GM12891 (cell line): ENCODE results near the gene PLEK.
A peak's percentile ranks its signal among the peaks of the same experiment; 100 is the strongest.
"Not testable (repeated sequence)": the region's sequence is repeated elsewhere in the genome, so short reads cannot be mapped to it uniquely, and the experiment has no call there.

Source experiments
- DNase-seq: peaks from one replicate; pipeline ENCODE4 v3.0.0; 2011; ENCODE audit warnings: low spot score; ENCODE audit not compliant: insufficient read length
- FAIRE-seq: peaks from 2 replicates; lab custom pipeline; 2011; peaks lifted over from hg19 to GRCh38; lab: Jason Lieb, UNC
- PAX5 ChIP-seq: IDR thresholded peaks from 2 replicates; pipeline ENCODE4 v1.6.1; 2011; ENCODE audit warnings: low read length, moderate library complexity, mild to moderate bottlenecking; ENCODE audit not compliant: insufficient read depth, severe bottlenecking
- POLR2A ChIP-seq: IDR thresholded peaks from 2 replicates; pipeline ENCODE4 v1.6.1; 2011; ENCODE audit warnings: low read depth, low read length, control low read depth
- POLR2AphosphoS5 ChIP-seq: IDR thresholded peaks from 2 replicates; pipeline ENCODE4 v1.6.1; 2011; ENCODE audit warnings: low read depth, low read length, control low read depth
- POU2F2 ChIP-seq: IDR thresholded peaks from 2 replicates; pipeline ENCODE4 v1.6.1; 2011; ENCODE audit warnings: low read depth, mild to moderate bottlenecking, control low read depth, low read length, moderate library complexity
- SPI1 ChIP-seq: IDR thresholded peaks from 2 replicates; pipeline ENCODE4 v1.6.1; 2011; ENCODE audit warnings: low read depth, low read length, control low read depth
- TAF1 ChIP-seq: IDR thresholded peaks from 2 replicates; pipeline ENCODE4 v1.6.1; 2011; ENCODE audit warnings: low read depth, low read length, control low read depth

The PLEK gene

DNA sequence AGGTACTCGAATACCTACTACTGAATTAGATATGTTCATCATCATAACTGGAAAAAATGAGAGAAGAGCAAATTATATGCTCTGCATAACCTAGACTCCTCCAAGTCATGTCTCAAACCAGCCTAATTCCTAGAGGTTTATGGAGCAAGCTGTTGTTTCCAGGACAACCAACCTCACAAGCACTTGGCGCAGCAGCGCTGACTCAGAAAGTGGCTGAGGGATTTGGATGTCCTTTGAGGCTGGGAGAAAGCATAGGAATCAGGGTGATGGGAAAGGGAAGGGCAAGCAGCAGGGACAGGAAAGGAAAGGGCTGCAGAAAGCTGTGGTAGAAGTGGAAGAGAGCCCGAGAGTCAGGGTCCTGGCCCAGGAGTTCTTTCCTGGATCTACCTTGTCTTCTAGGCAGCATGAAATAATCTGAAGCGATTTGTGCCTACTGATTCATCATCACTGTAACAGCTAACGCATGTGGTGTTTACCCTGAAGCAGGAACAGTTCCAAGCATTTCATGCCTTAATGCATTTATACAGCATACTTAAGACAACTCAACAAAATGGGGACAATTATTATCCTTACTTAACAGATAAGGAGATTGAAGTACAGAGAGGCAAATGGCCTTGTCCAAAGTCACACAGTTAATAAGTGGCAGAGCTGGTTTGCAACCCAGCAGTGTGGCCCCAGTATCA, 3.7 kb downstream of the PLEK start:
- DNase-seq (no peak), FAIRE-seq (peak; percentile 85)
- TF ChIP-seq SPI1 (no peak), POLR2AphosphoS5 (0 out of 2 replicates have a peak, but pooled peaks have one; percentile 2)

DNA sequence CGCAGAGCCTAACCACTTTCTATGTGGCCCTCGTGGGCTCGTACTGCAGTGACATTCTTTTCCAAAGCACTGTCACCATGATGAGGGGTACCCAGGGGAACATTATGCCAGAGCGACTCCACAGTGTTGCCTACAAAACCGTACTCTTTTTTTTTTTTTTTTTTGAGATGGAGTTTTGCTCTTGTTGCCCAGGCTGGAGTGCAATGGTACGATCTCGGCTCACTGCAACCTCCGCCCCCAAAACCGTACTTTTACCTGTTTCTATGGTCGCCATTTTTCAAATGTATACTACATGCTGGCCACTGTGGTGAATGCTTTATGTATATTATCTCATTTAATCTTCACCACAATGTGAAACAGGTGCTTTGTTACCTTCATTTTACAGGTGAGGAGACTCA, 4.3 kb downstream of the PLEK start:
- TF ChIP-seq TAF1 (no peak), PAX5 (no peak), SPI1 (no peak), POLR2A (no peak), POLR2AphosphoS5 (no peak), POU2F2 (no peak)
- FAIRE-seq (no peak), DNase-seq (no peak)

DNA sequence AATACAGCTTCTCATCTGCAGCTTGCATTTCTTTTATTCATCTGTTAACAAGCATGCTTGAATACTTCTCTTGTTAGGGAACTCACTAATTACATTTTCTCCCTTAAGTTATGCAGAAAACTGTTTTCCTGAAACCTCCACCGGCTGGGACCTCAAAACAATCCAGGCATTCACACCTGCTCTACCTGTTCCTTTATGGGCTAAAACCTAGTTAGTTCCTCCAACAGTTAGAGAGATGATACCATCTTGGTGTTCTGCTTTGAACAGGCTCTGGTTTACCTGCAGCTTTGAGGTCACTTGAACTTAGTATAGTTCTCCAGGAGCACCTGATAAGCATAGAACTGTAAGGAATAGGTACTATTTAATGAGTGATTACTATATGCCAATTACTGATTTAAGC, 6.1 kb downstream of the PLEK start:
- TF ChIP-seq PAX5 (no peak), POLR2AphosphoS5 (no peak)
- DNase-seq: no peak
- FAIRE-seq: peak; percentile 20

DNA sequence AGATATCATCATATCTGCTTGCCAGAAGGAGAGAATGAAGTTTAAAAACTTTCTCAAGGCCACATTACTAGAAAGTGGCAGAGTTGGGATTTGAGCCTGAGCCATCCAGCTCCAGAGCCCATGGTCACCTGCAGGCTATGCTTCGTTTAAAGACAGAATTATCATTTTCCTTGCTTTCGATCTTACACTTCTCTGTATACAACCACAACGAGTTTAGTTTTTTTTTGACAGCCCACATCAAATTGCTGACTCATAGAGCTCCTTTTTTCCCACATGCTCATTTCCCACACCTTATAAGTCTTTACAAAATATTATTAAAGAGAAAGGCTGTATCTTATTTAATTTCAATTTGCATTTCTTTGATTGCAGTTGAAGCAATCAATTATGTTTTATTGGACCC, 6.5 kb downstream of the PLEK start:
- TF ChIP-seq SPI1: no peak
- DNase-seq (no peak), FAIRE-seq (no peak)

DNA sequence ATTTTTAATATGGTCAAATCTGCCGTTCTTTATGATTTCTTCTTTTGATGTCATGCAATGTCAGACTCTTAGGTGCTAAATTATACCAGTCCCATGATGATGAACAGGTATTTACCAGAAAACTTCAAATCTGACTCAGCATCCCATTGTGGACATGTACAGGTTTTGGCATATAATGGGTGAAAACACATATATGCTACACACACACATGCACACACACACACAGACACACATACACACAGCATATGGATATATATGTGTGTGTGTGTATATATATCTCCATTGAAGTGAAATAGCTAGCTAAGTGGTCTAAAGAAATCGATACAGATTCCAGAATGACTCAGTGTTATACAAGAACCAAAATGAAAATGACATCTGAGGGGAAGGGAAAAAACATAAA, 7.4 kb downstream of the PLEK start:
- FAIRE-seq: peak; percentile 13

DNA sequence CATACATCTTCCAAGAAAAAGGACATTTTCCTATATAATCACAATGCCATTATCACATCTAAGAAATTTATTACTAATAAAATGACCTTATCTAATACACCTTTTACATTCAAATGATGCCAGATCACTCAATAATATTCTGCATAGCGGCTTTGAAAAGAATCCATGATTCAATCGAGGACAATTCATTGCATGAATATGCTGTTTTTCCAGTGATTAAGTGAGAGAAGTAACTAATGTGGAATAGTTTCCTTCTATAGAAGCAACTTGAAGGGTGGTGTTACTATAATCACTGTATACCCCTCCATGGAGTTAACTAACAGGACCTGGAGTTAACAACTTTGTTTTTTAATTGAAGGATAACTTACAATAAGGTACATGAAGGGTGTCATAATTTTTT, 9.1 kb downstream of the PLEK start:
- FAIRE-seq (no peak), DNase-seq (no peak)
- TF ChIP-seq PAX5 (no peak), POLR2A (no peak), POLR2AphosphoS5 (no peak), SPI1 (no peak), TAF1 (no peak), POU2F2 (no peak)

More for the DNA sequence above, 7.4 kb downstream of the PLEK start:
- TF ChIP-seq PAX5: no peak
- no peak for TF ChIP-seq POLR2AphosphoS5
- no peak for TF ChIP-seq POU2F2
- no peak for TF ChIP-seq POLR2A
- no peak for TF ChIP-seq TAF1
- DNase-seq: no peak

DNA sequence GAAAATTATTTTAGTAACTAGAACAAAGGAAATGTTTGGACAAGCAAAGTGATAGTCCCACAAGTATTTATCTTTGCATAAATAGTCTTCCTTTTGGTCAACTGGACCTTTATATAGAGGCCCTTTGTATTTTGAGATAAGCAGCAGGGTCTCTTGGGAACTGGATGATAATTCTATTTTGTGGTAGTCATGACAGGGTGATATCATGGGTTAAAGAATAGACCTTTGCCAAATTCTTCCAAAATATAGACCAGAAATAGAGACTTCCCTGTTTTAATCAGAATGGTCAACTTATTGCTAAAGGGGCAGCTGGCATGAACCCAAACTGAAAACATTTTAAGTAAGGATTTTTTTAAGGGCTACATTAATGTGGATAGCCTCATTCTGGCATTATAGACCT, 10.5 kb downstream of the PLEK start:
- TF ChIP-seq POU2F2 (no peak), POLR2A (no peak), POLR2AphosphoS5 (no peak), PAX5 (no peak)
- FAIRE-seq: no peak

DNA sequence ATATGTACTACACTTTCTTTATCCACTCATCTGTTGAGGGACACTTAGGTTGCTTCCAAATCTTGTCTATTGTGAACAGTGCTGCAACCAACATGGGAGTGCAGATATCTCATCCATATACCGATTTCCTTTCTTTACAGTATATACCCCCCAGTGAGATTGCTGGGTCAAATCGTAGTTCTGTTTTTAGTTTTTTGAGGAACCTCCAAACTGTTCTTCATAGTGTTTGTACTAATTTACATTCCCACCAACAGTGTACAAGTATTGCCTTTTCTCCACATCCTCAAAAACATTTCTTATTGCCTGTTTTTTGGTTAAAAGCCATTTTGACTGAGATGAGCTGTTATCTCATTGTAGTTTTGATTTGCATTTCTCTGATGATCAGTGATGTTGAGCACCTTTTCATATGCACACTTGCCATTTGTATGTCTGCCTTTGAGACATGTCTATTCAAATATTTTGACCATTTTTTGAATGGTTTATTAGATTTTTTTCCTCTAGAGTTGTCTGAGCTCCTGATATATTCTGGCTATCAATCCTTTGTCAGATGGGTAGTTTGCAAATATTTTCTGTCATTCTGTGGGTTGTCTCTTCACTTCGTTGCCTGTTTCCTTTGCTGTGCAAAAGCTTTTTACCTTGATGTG, 12.2 kb downstream of the PLEK start:
- DNase-seq (no peak), FAIRE-seq (peak; percentile 87)
- no peak for TF ChIP-seq POU2F2
- TF ChIP-seq PAX5: no peak
- no peak for TF ChIP-seq TAF1
- TF ChIP-seq POLR2AphosphoS5: no peak
- peak; percentile 54; the same call in 1 of the 2 replicates for TF ChIP-seq SPI1
- peak; percentile 40; the same call in 1 of the 2 replicates for TF ChIP-seq POLR2A

More for the DNA sequence above, 10.5 kb downstream of the PLEK start:
- no peak for DNase-seq

DNA sequence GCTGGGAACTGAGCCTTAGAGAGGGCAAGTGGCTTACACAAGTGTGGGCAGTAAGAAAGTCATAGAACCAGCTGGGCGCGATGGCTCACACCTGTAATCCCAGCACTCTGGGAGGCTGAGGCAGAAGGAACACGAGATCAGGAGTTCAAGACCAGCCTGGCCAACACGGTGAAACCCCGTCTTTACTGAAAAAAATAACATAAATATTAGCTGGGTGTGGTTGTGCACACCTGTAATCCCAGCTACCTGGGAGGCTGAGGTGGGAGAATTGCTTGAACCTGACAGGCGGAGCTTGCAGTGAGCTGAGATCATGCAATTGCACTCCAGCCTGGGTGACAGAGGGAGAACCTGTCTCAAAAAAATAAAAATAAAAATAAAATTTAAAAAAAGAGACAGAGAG, 13.7 kb downstream of the PLEK start:
- FAIRE-seq, DNase-seq: not testable (repeated sequence)

DNA sequence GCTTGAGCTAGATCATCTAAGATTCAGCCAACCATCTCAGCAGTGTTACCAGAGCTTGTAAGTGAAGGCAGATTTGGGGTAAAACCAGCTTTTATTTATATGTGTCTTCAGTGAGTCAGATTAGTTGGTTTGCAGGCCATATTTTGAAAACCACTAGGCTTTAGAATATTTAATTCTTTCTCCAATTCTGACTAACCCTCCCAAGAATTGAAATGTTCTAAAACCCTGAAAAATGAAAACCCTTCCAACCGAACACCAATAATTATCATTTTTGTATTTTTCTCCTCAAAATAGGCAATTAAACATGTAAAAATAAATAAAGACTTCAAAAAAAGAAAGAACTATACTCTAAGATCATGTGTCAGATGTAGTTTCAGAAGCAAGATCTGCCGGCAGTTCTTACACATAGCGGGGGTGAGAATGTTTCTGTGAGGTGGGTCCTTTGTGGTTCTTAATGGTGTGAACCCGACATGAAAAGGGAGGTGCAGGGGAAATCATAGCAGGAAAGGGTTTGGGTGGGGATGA, 14.2 kb downstream of the PLEK start:
- DNase-seq (no peak), FAIRE-seq (peak; percentile 81)
- 0 out of 2 replicates have a peak, but pooled peaks have one; percentile 5 for TF ChIP-seq POLR2A
- no peak for TF ChIP-seq POLR2AphosphoS5

DNA sequence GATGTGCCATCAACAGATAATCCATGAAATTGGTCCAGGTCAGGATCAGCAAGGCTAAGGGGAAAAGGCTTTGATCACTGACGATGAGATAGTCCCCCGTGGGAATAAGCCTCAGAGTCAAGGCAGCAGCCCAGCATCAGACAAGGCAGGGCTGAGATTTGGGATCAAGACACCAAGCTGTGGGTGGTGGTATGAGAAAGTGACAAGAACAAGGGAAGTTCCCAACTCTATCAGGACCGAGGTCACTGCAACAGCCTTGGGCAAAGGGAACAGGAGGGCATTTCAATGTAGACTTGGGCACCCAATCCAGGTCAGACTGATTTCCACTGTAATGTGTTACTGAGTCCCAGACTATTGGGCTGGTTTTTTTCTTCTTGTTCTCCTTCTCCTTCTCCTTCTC, 18.7 kb downstream of the PLEK start:
- no peak for DNase-seq
- FAIRE-seq: peak; percentile 72
- TF ChIP-seq POLR2AphosphoS5 (peak; percentile 48; the same call in 1 of the 2 replicates), TAF1 (no peak), PAX5 (no peak), POLR2A (peak; percentile 60; the same call in 1 of the 2 replicates), POU2F2 (no peak), SPI1 (no peak)
